HG02623 (cell line): Measurements from ENCODE around the gene ITPRID2.
A peak's percentile ranks its signal among the peaks of the same experiment; 100 is the strongest.

Experiments used
- ATAC-seq: cut with Tn5 transposase; IDR thresholded peaks from one replicate; pipeline ENCODE4 v1.9.1; 2021; ENCODE audit warnings: moderate library complexity; ENCODE audit not compliant: unreplicated experiment

Gene ITPRID2

DNA sequence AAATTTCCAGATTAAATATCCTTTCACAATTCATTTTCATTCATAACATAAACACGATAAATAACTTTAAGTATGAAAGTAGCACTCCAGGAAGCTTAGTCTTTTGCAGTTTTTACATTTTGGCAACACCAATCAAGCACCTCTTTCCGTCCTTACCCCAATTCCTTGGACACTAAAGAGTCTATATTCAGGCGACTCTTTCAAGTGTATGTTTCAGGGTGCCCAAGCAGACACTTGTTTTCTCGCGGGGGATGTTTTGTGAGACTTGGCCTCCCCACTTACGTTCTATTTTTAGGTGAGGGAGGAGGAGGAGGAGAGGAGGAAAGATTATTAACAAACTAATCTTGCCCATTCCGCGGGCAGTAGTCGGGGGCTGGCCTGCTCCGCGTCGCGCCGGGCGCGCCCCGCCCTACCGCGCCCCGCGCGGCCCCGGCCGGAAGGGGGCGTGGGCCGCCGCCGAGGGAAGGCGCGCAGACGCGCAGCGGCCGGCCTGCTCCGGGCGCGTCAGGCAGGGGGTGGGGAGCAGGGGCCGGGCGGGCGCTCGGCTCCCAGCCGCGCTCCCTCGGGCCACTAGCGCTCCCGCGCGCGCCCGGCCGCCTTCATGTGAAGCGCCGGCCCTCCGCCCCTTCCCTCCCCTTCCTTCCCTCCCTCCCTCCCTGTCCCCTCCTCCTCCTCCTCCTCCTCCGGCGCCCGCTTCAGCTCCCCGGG lies at the start of gene ITPRID2:
ITPRID2 (plus strand) TSS at position 473 of the 708 bp plus-strand sequence. CDS start 337 bp downstream, outside the sequence.
- peak; percentile 88 for ATAC-seq

DNA sequence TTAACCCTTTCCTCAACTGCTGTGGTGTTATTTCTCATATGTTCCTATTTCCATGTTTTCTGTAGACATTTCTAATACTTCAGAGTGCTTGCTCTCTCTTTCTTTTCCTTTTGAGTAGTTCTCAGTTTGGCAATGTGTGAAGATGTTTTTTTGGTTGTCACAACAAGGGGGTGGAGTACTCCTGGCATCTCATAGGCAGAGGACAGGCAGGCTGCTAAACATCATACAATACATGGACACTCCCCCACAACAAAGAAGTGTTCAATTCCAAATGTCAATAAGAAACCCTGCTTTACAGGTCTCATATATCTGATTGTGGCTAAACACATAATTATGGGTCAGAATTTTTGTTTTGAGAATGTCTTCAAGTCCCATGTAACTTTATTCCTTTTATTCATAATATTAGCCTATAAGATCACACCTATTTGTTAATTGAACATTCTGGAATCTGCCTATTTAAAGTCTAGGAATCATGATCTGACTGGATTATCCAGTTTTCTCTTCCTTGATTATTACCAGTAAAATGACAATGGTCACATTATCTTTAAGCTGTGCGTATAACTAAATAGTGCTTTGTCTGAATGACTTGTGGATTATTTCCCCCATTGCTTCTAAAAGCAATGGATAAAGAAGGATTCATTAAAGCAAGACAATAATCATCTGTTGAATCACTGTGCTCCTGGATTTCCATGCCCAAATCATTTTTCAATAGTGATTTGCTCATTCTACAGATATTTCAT lies 46.8 kb upstream of the ITPRID2 start:
- no peak for ATAC-seq

DNA sequence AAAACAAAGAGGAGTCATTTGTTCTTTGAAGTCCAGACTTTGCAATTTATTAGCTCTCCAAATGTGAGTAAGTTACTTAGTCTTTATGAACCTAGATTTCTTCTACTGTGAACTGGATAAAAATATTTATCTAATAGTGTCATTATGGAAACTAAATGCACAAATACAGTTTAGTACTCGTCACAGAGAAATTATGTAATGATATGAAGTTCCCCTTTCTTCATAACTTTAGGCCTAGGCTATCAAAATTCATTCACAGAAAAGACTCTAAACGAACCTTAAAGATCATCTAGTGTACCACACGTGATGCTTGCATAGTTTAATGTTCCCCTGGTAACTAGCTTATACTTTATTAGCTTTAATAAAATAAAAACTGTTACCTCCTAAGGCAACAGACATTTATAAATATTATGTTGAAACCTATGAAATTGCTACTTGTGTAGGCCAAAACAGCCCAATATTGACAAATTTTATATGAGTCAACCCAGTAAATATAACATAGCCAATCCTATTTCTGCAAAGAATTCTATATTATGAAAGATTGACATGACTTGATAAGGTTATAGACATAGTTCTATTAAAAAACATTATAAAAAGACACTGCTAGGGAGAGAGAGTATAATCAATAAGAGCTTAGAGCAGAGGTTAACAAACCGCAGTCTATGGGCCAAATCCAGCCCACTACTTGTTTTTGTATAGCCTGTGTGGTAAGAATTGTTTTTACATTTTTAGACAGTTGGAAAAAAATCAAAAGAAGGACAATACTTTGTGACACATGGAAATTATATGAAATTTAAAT lies 44.9 kb upstream of the ITPRID2 start:
- no peak for ATAC-seq

DNA sequence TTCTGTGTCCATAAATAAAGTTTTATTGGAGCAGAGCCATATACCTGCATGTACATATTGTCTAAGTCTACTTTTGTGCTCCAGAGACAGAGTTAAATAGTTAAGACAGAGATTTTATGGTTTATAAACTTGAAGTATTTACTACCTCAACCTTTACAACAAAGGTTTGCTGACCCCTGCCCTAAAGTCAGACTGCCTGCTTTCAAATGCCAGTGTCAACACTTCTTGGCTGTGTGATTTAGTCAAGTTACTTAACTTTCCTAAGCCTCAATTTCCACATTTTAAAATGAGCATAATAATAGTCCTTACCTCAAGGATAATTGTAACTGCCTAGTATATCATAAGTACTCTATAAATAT lies 44.4 kb upstream of the ITPRID2 start:
- ATAC-seq = no peak

DNA sequence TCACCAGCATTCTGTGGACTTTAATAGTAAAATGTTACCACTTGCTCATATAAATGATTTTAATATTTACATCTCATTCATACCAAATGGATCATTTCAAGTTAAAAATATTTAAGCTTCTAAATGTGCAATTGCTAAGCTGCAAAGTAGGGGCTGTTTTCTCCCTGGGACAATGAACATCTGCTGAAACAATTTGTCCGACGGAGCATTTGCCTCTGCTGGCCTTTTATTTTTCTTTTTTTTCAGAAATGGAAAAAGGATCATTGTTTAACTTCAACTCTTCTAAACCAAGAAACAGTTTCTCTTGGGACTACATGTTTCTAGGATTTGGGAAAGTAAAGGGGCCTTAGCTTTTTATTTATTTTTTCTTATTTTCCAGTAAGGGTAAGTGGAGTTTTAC lies 43.8 kb upstream of the ITPRID2 start:
- no peak for ATAC-seq

DNA sequence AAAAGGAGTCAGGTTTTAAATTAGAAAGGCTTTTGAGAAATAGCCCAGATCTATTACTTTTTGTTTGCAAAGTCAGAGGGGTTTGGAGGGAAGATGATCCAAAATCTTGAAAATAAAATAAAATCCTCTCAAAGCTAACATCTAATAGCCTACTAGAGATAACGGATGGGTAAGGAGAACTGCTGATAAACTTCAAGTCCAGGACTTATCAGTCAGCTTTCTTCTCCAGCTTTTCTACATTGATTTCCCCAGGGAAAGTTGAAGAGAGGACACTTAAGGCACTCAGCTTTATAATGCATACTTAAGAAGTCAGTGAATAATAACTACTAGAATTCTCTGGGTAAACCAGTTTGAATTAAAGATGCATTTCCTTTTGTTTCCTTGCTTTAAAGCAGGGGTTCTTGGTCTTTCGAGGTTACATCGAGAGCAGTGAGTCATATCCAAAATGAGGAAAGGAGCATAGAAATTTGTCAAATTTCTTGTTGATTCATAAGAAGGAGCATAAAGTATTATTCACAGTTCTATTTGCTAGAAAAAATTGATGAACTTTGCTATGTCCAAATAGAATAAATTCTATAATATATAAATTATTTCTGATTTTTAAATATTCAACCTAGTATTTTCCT lies 43.2 kb upstream of the ITPRID2 start:
- no peak for ATAC-seq

DNA sequence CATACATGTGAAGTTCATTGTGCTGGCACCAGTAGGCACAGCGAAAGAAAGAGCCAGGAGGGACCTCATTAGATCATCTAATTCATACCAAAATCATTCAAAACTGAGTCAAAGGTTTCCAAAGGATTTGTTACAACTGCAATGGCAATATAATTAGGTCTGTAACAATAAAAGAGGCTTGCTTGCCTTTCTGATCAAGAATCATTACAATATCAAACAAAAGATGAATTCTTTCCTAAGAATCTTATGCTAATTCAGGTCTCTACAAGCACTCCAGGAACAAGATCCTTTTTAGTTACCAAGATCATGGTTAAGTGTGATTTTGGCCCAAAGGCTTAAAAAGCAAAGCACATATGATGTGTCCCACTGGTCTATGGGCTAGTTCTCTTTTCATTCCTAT lies 41.9 kb upstream of the ITPRID2 start:
- no peak for ATAC-seq

DNA sequence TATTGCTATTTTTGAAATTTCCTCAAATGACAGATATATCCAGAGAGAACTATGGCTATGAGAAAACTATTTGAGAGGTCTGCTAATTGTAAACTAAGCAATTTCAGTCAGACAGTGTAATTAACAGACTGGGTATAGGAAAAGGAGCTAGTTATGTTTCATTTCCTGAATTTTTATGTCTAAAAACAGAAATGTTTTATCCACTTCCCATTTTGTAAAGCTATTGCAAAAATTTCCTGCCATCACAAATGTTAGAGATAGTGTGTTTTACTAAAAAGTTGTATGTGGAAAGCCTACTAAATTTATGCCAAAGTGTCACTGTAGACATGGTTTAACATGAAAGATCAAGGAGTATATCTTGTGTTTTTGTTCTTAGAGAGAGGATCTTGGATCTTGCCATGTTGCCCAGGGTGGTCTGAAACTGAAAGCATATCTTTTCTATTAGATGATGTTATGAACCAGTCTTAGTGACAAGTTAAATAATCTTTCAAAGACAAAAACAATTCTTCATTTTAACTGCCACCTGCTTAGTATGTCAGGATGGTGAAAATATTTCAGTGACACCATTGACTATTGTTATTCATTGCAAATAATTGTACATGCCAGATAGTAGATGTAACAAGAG lies 40.5 kb upstream of the ITPRID2 start:
- ATAC-seq = no peak

DNA sequence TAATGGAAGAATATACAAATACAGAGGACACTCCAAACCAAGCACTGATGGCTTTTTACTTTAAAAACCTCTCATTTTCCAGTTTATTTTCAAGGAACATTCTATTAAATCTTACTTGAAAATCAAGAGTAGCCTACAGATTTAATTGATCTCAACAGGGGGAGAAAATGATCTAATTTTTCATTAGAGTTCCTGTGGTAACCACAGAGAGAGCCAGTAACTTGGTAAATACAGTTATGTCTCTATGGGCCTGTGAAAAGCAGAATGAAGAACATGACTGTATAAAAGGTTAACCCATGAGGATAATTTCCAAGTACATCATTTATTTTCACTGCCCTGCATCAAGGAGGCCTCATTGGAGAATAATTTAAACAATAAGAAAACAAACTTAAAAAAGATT lies 39.8 kb upstream of the ITPRID2 start:
- ATAC-seq = no peak

DNA sequence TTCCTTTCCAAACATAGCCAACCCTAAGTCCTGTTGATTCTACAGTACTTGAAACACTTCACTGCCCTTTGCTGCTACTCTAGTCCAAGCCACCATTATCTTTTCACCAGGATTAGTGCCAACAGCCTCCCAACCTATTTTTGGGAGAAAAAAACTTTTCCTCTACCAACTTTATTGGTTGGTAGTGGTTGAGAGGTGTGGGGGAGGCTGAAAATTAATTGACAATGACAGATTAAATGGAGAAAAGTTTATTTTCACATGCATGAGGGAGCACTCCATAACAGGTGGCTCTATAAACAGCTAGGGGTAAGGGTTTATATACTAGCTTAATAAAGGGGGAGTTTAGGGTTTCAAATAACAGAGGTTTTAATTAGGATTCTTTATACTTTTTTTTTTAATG lies 37.8 kb upstream of the ITPRID2 start:
- no peak for ATAC-seq

DNA sequence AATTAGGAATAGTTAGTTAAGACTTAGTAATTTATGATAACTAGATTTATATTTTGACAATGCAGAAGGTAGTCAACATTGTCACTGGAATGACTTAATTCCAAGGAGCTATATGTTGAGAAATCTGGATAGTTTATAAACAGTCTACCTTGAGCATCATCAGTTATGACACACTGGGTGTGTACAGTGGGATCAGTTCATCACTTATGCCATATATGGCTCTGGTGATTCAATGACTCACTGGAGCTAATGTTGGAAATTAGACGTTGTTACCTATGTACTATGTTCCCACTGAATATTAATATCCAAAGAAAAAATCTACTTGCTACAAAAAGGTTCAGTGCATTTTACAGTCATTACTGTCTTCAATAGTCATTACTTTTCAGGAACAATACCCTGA lies 34.0 kb upstream of the ITPRID2 start:
- no peak for ATAC-seq

DNA sequence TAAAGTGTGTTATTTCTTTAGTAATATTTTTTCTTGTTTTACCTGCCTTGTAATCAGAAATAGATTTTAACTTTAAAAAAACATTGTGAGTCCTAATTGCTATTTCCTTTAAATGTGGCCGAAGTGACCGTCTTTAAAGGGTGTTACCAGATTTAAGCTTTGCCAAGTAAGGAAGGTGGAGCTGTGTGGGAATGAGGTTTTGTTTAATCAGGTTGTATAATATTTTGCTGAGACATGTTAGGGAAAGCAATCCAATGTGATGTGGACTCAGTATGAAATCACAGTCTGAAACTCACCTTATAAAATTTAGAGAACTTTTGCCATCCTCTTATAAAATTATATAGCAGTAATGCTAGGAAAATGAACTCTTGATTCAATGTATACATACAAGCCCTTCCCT lies 32.9 kb upstream of the ITPRID2 start:
- no peak for ATAC-seq

DNA sequence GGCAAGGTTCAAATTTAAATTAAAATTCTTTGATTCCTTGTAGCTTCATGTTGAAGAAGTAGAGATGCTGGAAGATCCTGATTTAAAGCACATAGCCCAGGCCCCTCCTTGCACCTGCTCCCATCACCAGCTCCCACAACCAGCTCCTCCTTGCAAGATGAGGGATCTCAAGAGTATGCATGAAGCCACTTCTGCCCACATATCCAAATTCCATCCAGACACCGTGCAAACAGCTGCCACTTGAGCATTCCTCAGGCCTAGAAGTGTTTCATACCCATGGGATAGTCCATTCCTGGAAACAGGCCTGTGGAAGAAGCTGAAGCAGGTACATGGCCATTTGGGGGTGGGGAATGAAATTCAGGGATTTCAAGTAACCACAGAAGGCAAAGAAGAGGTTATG lies 32.4 kb upstream of the ITPRID2 start:
- ATAC-seq = no peak

DNA sequence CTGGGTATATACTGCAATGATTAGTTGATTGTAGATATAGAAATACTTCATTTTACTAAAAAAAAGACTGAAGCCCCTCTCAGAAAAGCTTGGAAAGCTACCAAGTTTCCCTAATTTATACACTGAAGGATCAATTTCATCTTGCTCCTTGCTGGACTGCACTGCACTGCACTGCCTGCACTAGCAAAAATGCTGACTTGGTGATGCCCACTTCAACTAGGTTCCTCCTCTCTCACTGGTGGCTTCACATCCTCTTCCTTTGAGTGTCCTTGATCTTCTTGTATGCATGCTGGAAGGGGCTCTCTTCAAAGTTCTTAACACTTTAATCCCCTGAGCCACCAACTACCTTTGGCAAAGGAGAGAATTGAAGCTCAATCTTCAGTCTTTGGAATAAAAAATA lies 31.7 kb upstream of the ITPRID2 start:
- no peak for ATAC-seq

DNA sequence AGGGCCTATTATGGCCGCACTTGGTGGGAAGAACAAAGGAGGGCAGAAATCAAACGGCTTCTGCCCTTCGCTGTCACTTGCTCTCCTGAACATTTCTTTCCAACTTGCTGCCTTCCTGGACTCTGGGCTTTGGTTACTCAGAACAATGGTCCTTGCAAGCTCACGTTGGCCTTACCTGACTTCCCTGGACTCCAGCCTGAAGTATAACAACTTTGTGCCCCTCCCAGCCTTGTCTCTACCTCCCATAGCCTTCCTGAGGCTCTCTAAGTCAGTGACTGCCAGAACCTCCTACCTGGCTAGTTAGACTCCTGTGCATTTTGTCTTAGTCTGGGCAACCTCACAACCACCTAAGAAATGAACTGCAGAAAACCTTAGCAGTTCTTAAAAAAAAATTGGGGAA lies 30.2 kb upstream of the ITPRID2 start:
- no peak for ATAC-seq

DNA sequence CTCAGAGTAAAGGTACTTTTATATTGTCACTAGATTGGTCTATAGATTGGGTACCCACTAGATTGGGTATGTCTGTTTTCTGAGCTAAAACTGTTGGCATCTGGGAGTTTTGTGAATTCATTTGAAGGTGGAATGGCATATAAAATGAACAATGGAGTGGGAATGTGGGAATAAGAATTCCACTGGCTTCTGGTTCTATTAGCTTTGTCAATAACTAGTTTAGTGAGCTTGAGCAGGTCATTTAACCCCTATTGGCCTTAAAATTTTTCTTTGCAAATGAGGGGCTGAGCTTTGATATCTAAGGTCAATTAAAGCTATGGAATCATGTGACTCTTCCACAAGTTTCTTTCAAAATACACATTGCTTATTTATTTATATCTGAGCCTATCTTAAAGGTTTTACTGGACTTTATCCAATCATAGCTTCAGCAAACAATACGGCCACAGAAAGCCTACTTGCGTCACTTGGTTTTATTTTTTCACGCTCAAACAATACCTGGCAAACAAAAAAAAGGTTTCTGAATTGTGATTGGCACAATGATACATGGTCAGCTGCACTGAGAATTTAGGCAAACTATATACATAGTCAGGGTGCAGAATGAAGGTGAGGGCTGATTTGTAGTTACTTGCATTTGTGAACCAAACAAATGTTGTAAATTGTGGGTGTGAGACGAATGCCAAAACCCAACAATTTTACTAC lies 28.8 kb upstream of the ITPRID2 start:
- ATAC-seq = no peak

DNA sequence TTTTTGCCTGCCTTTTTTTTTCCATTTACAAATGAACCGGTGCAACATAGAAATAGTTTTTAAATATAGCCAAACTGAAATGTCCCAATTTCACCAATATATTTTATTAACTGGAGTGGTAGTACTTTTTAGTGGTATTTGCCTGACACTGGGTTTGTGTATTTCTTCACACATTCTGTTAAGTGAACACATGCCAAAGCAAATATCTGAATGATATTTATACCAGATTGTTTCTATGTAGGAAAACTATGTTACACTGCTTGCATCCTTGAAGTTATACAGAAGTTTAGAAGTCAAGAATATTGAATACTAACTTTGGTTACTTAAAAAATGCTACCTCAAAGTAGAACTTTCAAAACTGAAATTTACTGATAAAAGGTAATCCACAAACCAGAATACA lies 19.4 kb upstream of the ITPRID2 start:
- ATAC-seq = no peak

DNA sequence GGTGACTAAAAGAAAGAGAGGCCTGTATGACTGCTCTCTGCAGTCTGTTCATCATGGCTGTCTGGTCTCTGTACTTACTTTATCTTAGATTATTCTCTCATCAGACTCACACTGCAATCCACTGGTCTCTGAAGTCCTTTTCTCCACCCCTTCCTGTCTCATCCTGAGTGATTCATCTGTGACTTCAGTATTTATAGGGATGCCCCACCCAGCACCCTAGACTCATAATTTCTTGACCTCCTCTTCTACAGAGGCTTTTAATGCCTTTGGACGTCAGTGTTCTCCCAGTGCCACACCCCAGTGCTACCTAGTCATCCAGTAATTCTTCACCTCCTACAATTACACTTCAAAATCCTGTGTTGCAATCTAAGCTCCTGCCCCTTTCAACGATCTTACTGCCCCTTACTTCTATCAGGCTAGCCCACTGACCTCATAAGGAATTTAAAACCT lies 14.9 kb upstream of the ITPRID2 start:
- ATAC-seq = no peak

DNA sequence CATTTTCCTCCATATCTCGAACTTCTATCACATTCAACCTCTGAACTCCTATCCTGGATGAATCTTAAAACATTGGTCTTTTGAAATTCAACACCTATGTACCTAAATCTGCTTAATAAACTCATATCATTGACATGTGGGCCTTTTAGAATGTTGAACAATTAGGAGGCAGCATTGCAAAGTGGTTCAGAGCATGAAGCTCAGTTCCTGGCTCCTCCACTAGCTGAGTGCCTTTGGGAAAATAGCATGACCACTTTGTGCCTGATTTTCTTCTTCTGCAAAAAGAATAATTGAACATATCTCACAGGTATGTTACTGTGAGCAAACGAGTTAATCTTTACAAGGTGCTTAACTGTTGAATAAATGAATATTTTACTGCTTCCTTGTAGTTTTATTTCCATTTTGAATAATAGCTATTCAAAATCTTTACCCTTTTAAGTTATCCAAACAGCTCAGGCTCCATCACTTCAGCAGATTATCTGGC lies 14.3 kb upstream of the ITPRID2 start:
- no peak for ATAC-seq

DNA sequence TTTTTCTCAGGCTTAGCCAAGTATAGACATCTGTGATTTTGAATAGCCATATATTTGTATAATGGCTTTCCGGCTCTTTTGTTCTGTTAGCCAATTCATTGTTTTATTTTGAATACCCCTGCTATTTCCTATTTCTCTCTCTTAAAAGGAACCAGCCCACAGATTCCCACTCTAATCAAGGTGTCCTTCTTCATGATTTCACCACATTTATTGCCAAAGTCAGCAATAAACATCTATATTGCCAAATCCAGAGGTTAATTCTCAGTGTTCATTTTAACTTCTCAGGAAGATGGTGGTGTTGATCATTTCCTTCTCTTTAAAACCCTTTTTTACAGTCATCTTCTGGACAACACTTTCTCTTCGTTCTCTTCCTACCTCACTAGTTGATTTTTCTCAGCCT lies 13.1 kb upstream of the ITPRID2 start:
- no peak for ATAC-seq
